ENCODE measurements around the gene KIF26A.

DNA sequence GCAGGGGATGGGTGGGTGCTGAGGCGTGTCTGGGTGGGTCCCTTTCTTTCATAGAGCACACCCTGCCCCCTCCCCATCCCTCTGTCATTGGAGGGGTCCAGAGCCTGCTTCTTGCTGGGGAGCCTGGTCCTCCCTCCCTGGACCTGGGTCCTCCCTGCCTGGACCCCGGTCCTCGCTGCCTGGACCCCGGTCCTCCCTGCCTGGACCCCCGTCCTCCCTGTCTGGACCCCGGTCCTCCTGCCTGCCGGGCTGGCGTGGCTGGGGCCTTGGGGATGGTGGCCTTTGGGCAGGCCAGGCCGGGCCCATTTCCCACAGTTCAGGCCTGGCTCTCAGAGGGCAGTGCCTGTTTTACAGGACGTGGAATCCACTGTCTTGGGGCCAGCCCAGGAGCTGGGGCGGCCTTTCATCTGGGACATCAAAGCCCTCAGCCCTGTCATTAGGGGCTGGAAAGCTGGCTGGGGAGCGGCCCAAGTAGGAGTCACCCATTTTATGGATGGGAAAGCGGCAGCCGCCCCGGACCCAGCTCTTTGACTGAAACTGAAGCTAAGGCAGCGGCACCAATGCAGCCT, 44.6 kb downstream of the KIF26A start:
- TF ChIP-seq, protein P1, sequence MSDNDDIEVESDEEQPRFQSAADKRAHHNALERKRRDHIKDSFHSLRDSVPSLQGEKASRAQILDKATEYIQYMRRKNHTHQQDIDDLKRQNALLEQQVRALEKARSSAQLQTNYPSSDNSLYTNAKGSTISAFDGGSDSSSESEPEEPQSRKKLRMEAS (IDR thresholded peaks at IDR 0.05): no peak
- TF ChIP-seq FOXM1 (IDR thresholded peaks at IDR 0.05; ENCODE audit: borderline replicate concordance, low read depth): no peak

All from Ishikawa (cell line).